ENCODE measurements around the gene LSM4. TPM values are rescaled to one million over a fixed set of nuclear protein-coding genes. Genes with fewer than 3 reads are reported as not detected.

Gene LSM4
- total and polyA plus RNA-seq, 2 of the 13 experiments (the other 11 are each of a cell fraction or from before 2014, with no cell fraction given), result 65.8 to 166 TPM

DNA sequence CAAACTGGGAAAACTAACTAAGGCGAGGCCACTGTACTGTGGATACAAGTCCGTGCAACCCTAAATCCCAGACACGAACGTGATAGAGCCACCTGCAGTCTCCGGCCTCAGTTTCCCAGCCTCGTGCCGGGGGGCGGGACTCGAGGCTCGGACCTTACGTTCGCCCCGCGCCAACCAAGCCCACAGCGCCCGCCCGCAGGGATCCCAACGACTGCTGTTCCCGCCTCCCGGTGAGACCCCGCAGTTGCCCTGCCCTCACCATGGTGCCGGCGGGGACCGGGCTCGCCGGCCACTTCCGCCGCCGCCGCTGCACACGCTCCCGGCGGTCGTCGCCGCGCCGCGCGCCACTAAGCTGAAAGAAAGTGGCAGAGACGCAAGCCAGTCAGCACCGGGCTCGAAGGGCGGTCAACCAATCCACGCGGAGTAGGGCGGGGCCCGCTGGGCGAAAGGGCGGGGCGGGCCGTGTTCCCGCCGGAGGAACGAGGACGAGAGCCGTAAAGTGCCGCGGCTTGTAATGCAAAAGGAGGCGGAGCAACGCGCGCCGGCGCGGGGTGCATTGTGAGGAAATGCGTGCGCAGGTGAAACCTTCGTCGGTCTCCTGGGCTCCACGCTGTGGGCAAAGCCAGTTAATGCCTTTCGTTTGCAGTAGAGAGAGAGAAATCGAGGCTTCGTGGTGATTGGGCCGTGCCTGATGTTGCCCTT lies at the start of gene LSM4 (continued):
- no peak for TF ChIP-seq ZSCAN22 (CRISPR knock-in tag; IDR thresholded peaks at IDR 0.05)
- no peak for TF ChIP-seq ZNF180 (CRISPR knock-in tag; IDR thresholded peaks at IDR 0.05; ENCODE audit: borderline replicate concordance, low read depth)
- TF ChIP-seq TBX2 (CRISPR knock-in tag; IDR thresholded peaks at IDR 0.05; ENCODE audit: borderline replicate concordance), result peak; percentile 65; the same call in 1 of the 2 replicates
- TF ChIP-seq, protein P1, sequence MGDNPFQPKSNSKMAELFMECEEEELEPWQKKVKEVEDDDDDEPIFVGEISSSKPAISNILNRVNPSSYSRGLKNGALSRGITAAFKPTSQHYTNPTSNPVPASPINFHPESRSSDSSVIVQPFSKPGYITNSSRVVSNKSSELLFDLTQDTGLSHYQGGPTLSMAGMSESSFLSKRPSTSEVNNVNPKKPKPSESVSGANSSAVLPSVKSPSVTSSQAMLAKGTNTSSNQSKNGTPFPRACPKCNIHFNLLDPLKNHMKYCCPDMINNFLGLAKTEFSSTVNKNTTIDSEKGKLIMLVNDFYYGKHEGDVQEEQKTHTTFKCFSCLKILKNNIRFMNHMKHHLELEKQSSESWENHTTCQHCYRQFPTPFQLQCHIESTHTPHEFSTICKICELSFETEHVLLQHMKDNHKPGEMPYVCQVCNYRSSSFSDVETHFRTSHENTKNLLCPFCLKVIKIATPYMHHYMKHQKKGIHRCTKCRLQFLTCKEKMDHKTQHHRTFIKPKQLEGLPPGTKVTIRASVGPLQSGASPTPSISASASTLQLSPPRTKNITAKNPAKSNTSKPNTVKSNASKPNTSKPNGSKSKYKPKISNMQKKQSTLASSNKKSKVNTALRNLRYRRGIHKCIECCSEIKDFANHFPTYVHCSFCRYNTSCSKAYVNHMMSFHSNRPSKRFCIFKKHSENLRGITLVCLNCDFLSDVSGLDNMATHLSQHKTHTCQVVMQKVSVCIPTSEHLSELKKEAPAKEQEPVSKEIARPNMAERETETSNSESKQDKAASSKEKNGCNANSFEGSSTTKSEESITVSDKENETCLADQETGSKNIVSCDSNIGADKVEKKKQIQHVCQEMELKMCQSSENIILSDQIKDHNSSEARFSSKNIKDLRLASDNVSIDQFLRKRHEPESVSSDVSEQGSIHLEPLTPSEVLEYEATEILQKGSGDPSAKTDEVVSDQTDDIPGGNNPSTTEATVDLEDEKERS (CRISPR knock-in tag; IDR thresholded peaks at IDR 0.05), result no peak
- no peak for TF ChIP-seq MTA3 (CRISPR knock-in tag; IDR thresholded peaks at IDR 0.05)
- TF ChIP-seq ZNF766 (CRISPR knock-in tag; IDR thresholded peaks at IDR 0.05; ENCODE audit: borderline replicate concordance), result no peak; the same call in 1 of the 2 replicates
- no peak for TF ChIP-seq ZNF615 (CRISPR knock-in tag; IDR thresholded peaks at IDR 0.05; ENCODE audit: borderline replicate concordance)
- TF ChIP-seq ZNF839 (CRISPR knock-in tag; IDR thresholded peaks at IDR 0.05; ENCODE audit: borderline replicate concordance), result no peak
- TF ChIP-seq, protein P2, sequence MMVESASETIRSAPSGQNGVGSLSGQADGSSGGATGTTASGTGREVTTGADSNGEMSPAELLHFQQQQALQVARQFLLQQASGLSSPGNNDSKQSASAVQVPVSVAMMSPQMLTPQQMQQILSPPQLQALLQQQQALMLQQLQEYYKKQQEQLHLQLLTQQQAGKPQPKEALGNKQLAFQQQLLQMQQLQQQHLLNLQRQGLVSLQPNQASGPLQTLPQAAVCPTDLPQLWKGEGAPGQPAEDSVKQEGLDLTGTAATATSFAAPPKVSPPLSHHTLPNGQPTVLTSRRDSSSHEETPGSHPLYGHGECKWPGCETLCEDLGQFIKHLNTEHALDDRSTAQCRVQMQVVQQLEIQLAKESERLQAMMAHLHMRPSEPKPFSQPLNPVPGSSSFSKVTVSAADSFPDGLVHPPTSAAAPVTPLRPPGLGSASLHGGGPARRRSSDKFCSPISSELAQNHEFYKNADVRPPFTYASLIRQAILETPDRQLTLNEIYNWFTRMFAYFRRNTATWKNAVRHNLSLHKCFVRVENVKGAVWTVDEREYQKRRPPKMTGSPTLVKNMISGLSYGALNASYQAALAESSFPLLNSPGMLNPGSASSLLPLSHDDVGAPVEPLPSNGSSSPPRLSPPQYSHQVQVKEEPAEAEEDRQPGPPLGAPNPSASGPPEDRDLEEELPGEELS (CRISPR knock-in tag; IDR thresholded peaks at IDR 0.05), result peak; percentile 70
- TF ChIP-seq, protein P3, sequence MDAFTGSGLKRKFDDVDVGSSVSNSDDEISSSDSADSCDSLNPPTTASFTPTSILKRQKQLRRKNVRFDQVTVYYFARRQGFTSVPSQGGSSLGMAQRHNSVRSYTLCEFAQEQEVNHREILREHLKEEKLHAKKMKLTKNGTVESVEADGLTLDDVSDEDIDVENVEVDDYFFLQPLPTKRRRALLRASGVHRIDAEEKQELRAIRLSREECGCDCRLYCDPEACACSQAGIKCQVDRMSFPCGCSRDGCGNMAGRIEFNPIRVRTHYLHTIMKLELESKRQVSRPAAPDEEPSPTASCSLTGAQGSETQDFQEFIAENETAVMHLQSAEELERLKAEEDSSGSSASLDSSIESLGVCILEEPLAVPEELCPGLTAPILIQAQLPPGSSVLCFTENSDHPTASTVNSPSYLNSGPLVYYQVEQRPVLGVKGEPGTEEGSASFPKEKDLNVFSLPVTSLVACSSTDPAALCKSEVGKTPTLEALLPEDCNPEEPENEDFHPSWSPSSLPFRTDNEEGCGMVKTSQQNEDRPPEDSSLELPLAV (CRISPR knock-in tag; conservative IDR thresholded peaks at IDR 0.05; ENCODE audit: low read depth), result no peak
- TF ChIP-seq BCL6 (CRISPR knock-in tag; IDR thresholded peaks at IDR 0.05), result peak; percentile 45; the same call in 1 of the 2 replicates
- 0 out of 2 replicates have a peak, but pooled peaks have one; percentile 28 for TF ChIP-seq TSC22D2 (CRISPR knock-in tag; IDR thresholded peaks at IDR 0.05; ENCODE audit: borderline replicate concordance)
- no peak for TF ChIP-seq MZF1 (CRISPR knock-in tag; IDR thresholded peaks at IDR 0.05; ENCODE audit: borderline replicate concordance)
- peak; percentile 59; the same call in 1 of the 2 replicates for TF ChIP-seq ZNF746 (CRISPR knock-in tag; IDR thresholded peaks at IDR 0.05)
- TF ChIP-seq, protein P4, sequence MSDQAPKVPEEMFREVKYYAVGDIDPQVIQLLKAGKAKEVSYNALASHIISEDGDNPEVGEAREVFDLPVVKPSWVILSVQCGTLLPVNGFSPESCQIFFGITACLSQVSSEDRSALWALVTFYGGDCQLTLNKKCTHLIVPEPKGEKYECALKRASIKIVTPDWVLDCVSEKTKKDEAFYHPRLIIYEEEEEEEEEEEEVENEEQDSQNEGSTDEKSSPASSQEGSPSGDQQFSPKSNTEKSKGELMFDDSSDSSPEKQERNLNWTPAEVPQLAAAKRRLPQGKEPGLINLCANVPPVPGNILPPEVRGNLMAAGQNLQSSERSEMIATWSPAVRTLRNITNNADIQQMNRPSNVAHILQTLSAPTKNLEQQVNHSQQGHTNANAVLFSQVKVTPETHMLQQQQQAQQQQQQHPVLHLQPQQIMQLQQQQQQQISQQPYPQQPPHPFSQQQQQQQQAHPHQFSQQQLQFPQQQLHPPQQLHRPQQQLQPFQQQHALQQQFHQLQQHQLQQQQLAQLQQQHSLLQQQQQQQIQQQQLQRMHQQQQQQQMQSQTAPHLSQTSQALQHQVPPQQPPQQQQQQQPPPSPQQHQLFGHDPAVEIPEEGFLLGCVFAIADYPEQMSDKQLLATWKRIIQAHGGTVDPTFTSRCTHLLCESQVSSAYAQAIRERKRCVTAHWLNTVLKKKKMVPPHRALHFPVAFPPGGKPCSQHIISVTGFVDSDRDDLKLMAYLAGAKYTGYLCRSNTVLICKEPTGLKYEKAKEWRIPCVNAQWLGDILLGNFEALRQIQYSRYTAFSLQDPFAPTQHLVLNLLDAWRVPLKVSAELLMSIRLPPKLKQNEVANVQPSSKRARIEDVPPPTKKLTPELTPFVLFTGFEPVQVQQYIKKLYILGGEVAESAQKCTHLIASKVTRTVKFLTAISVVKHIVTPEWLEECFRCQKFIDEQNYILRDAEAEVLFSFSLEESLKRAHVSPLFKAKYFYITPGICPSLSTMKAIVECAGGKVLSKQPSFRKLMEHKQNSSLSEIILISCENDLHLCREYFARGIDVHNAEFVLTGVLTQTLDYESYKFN (CRISPR knock-in tag; conservative IDR thresholded peaks at IDR 0.05), result peak; percentile 56; the same call in 1 of the 2 replicates
